B cell (primary cell): ENCODE measurements around the gene APCDD1L. TPM values are rescaled to one million over a fixed set of nuclear protein-coding genes. Genes with fewer than 3 reads are reported as not detected.
"Not testable (repeated sequence)": the region's sequence is repeated elsewhere in the genome, so short reads cannot be mapped to it uniquely, and the experiment has no call there.

ENCODE experiments used
- ATAC-seq: fragments of 200-7000 bp; cut with Tn5 transposase; one replicate; pipeline ENCODE4 v1.10.0; 2021; ENCODE audit warnings: low read depth, mild to moderate bottlenecking, moderate number of reproducible peaks, moderate library complexity
- CTCF ChIA-PET: fragments of 350-600 bp; sonication (Branson Sonifier 250); formaldehyde crosslinking; loops from one replicate; lab custom pipeline; 2021; ENCODE audit warnings: antibody characterized with exemption, inconsistent platforms; lab: Charles Lee
- POLR2A ChIA-PET: fragments of 350-600 bp; sonication (Branson Sonifier 250); formaldehyde crosslinking; loops from one replicate; lab custom pipeline; 2021; ENCODE audit warnings: antibody characterized with exemption; lab: Charles Lee
- DNase-seq: peaks from one replicate; pipeline ENCODE4 v3.0.0; 2013
- H2AFZ ChIP-seq: 2 replicates; pipeline ENCODE4 v1.6.1; 2012; ENCODE audit warnings: mild to moderate bottlenecking, low read depth, low read length; ENCODE audit not compliant: insufficient read depth, poor library complexity, severe bottlenecking
- H3K27ac ChIP-seq, 2 donors: 1 replicate in 1 of 2; 2 replicates in 1 of 2; pipeline ENCODE4 v1.5.1; 2012 to 2013; ENCODE audit warnings: low read length in 2 of 2, mild to moderate bottlenecking in 2 of 2, moderate library complexity in 1 of 2
- H3K27me3 ChIP-seq, 4 experiments: fragments of 200-600 bp in 1 of 4; sonication (generic) in 1 of 4; replicated peaks in 1 of 4; 1 replicate in 2 of 4; 2 replicates in 2 of 4; pipeline versions ENCODE4 v1.6.1 to v1.7.0; 2013 to 2016; ENCODE audit warnings: low read length in 3 of 4, mild to moderate bottlenecking in 2 of 4, mixed read lengths in 1 of 4, moderate library complexity in 1 of 4; ENCODE audit not compliant: insufficient read depth in 4 of 4, control insufficient read depth in 3 of 4; ENCODE audit errors: control extremely low read depth in 1 of 4
- H3K36me3 ChIP-seq, 2 experiments: replicated peaks in 1 of 2; 1 replicate in 1 of 2; 2 replicates in 1 of 2; pipeline versions ENCODE4 v1.6.1 to v1.7.1; 2013; ENCODE audit warnings: low read length in 1 of 2; ENCODE audit not compliant: insufficient read depth in 2 of 2, control insufficient read depth in 1 of 2; ENCODE audit errors: control extremely low read depth in 1 of 2, extremely low read depth in 1 of 2
- H3K4me1 ChIP-seq, 2 donors: fragments of 200-600 bp in 1 of 2; sonication (generic) in 1 of 2; 1 replicate in 1 of 2; 2 replicates in 1 of 2; pipeline versions ENCODE4 v1.5.1 to v1.6.1; 2013 to 2017; ENCODE audit warnings: low read length in 2 of 2; ENCODE audit not compliant: control insufficient read depth in 2 of 2, insufficient read depth in 2 of 2
- H3K4me2 ChIP-seq: replicated peaks from 2 replicates; pipeline ENCODE3; 2012; ENCODE audit warnings: mild to moderate bottlenecking, low read depth, low read length; ENCODE audit not compliant: poor library complexity, severe bottlenecking
- H3K4me3 ChIP-seq, 5 experiments: fragments of 200-600 bp in 1 of 5; sonication (generic) in 1 of 5; 1 replicate in 3 of 5; 2 replicates in 2 of 5; pipeline versions ENCODE4 v1.5.1 to v1.7.0; 2011 to 2016; ENCODE audit warnings: low read length in 4 of 5, mild to moderate bottlenecking in 4 of 5, low read depth in 2 of 5, control low read depth in 1 of 5, moderate library complexity in 1 of 5; ENCODE audit not compliant: insufficient read depth in 1 of 5; ENCODE audit errors: control extremely low read depth in 1 of 5, extremely low read depth in 1 of 5
- H3K79me2 ChIP-seq: fragments of 200-600 bp; sonication (generic); one replicate; pipeline ENCODE4 v1.6.0; 2016; ENCODE audit warnings: low read length; ENCODE audit not compliant: control insufficient read depth, insufficient read depth
- H3K9ac ChIP-seq: fragments of 200-600 bp; sonication (generic); 2 replicates; pipeline ENCODE4 v1.6.1; 2017; ENCODE audit warnings: mild to moderate bottlenecking, low read length, moderate library complexity
- H3K9me3 ChIP-seq, 3 donors: one replicate each; pipeline versions ENCODE4 v1.6.1 to v1.7.1; 2013; ENCODE audit warnings: low read length in 2 of 3; ENCODE audit not compliant: control insufficient read depth in 2 of 3, insufficient read depth in 1 of 3; ENCODE audit errors: control extremely low read depth in 1 of 3
- H4K20me1 ChIP-seq: 2 replicates; pipeline ENCODE4 v1.6.0; 2012; ENCODE audit warnings: mild to moderate bottlenecking, low read length; ENCODE audit not compliant: insufficient read depth, control insufficient read depth, poor library complexity, severe bottlenecking
- H3K27ac Mint-ChIP-seq: one replicate; pipeline ENCODE4 v1.8.0; 2021; ENCODE audit warnings: mixed read lengths
- H3K27me3 Mint-ChIP-seq: one replicate; pipeline ENCODE4 v1.8.0; 2021; ENCODE audit warnings: mixed read lengths
- H3K4me1 Mint-ChIP-seq: one replicate; pipeline ENCODE4 v1.8.0; 2021; ENCODE audit warnings: mixed read lengths
- H3K4me3 Mint-ChIP-seq: one replicate; pipeline ENCODE4 v1.8.0; 2021; ENCODE audit warnings: mixed read lengths
- H3K9me3 Mint-ChIP-seq: one replicate; pipeline ENCODE4 v1.8.0; 2022; ENCODE audit warnings: mixed read lengths; ENCODE audit not compliant: insufficient read depth
- WGBS: methylation state at CpG from one replicate; pipeline ENCODE4 v1.1.5; 2013; ENCODE audit warnings: missing lambda C conversion rate; ENCODE audit not compliant: insufficient coverage; 5-methylcytosine and 5-hydroxymethylcytosine counted together
- intact Hi-C: fragments of 100-400 bp; cut with micrococcal nuclease; formaldehyde crosslinking; loops from one replicate; pipeline ENCODE4 v1.10.0; 2022
- polyA plus RNA-seq: library from polyadenylated mRNA; depleted of rRNA; stranded (reverse); fragments of >200 nt; gene quantifications from 2 replicates; pipeline ENCODE4 v1.2.3, GENCODE V29; 2012
- total RNA-seq, 2 donors: library from RNA; stranded (reverse); fragments of 120-200 nt in 1 of 2; gene quantifications; 1 replicate in 1 of 2; 2 replicates in 1 of 2; pipeline versions ENCODE4 v1.2.3 to v1.2.4, GENCODE V29; 2013 to 2022

Gene APCDD1L
- total and polyA plus RNA-seq, 2 donors (not counting 1 experiment from before 2014, with no cell fraction given) = not detected

DNA sequence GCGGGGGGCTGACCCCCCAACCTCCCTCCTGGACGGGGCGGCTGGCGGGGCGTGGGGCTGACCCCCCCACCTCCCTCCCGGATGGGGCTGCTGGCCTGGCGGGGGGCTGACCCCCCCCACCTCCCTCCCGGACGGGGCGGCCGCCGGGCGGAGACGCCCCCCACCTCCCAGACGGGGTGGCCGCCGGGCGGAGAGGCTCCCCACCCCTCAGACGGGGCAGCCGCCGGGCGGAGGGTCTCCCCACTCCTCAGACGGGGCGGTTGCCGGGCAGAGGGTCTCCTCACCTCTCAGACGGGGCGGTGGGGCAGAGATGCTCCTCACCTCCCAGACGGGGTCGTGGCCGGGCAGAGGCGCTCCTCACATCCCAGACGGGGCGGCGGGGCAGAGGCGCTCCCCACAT is 101.0 kb downstream of the APCDD1L start:
- intact Hi-C loops, H3K27me3 ChIP-seq, H3K9me3 ChIP-seq, H3K27ac Mint-ChIP-seq, H3K9ac ChIP-seq, H2AFZ ChIP-seq, H3K27me3 Mint-ChIP-seq, H3K4me3 Mint-ChIP-seq, H3K4me2 ChIP-seq, CTCF ChIA-PET, H3K4me1 ChIP-seq, H3K36me3 ChIP-seq, H3K27ac ChIP-seq, H3K4me3 ChIP-seq, H3K9me3 Mint-ChIP-seq, DNase-seq, POLR2A ChIA-PET, ATAC-seq: not testable (repeated sequence)
- H4K20me1 ChIP-seq = peaks cover 57% of the 10 kb centered on the region
- H3K79me2 ChIP-seq = peaks cover 71% of the 10 kb centered on the region
- 98% methylated on average over 10 of the region's 35 CpGs for WGBS
- peaks cover 34% of the 10 kb centered on the region for H3K4me1 Mint-ChIP-seq

Other genes with a start within 250 kb of the APCDD1L start
- 21.1 and 22.0 TPM in 2 replicates for gene RAB22A, start 205.7 kb downstream of the APCDD1L start, total RNA-seq
- gene RAB22A, start 205.7 kb downstream of the APCDD1L start, polyA plus RNA-seq = 7.5 and 8.8 TPM in 2 replicates
- 26.4 and 29.5 TPM in 2 replicates for gene VAPB, start 126.2 kb downstream of the APCDD1L start, total RNA-seq
- gene VAPB, start 126.2 kb downstream of the APCDD1L start, polyA plus RNA-seq = 19.5 and 20.9 TPM in 2 replicates
- gene STX16, start 135.9 kb upstream of the APCDD1L start, total RNA-seq = 106 and 117 TPM in 2 replicates
- 110 and 161 TPM in 2 replicates for gene STX16, start 135.9 kb upstream of the APCDD1L start, polyA plus RNA-seq
- gene NPEPL1, start 177.4 kb upstream of the APCDD1L start, total RNA-seq = 34.3 and 37.2 TPM in 2 replicates
- gene NPEPL1, start 177.4 kb upstream of the APCDD1L start, polyA plus RNA-seq = 41.1 and 45.1 TPM in 2 replicates